Activated CD8-positive, alpha-beta memory T cell treated with anti-CD3 and anti-CD28 coated beads, Interleukin-2, amount 50 U/mL, for 4 hours (primary cell): ENCODE measurements around the gene IFNW1.

ENCODE experiments used
- DNase-seq: peaks from one replicate; pipeline ENCODE4 v3.0.0-alpha.2; 2020

Gene IFNW1

GRCh38 chr9:21104787-21105186 is 36.8 kb downstream of the IFNW1 start:
- no peak for DNase-seq

DNA sequence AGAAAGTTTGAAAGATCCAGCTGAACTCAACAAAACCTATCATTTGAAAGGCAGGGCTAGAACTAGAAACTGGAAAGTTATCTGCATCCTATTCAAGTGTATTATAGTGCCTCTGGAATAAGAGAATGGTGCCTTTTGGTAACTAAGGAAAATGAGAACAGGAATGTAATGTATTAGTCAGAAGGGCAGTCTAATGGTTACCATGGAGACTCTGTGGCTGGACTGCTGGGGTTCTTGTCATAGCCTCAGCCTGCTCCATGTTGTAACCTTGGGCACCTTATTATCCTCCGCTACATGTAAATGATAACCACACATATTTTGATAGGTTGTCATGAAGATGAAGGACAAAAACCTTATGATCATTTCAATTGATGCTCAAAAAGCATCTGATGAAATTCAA is 39.3 kb downstream of the IFNW1 start:
- no peak for DNase-seq

DNA sequence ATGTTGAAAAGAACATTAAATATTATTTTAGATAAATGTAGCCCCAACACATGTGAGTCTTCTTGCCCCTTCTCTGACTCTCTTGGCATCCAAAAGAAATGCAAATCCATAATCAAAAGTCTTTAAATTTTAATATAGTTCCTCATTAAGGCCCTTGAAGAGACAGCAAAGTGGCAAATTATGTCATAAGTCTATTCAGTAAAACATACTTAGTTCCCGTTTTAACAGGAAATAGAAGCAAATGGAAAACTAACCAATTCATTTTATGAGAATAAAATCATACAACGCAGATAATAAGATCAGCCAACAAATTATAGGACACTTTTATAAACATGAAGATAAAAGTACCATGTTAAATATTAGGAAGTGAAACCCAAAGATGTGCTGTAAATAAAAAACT is 43.8 kb downstream of the IFNW1 start:
- DNase-seq, result no peak

DNA sequence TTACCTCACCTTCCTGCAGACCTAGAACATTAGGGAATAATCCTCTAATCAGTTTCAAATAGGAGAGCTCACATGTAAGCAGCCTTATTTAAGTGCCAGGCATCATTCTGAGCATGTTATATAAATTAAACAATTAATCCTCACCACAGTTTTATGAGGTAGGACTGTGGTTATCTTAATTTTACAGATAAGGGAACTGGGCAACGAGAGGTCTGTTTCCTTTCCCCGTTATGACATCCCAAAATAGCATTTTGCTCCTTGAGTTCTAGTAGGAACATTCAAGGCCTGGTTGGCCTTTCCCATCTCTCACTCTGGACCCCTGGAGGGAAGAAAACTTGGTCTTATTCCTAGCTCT is 44.8 kb downstream of the IFNW1 start:
- no peak for DNase-seq

GRCh38 chr9:21096172-21096900 is 45.3 kb downstream of the IFNW1 start:
- DNase-seq, result no peak

DNA sequence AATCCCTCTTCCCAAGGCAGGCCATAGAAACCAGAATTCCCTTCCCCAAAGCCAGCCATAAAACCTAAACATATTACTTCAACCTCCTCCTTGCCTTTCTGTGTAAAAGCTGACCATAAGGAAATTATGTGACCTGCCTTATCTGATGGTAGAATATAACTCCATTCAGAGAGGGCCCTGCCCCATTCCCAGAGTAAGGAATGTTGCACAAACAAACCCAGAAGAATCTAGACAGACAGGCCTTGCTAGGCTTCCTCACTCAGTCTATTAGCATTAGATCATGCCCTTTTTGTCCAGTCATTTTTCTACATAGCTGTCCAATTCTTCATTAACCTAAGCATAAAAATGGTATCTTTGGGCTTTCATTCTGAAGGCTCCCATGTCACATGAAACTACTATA is 46.1 kb downstream of the IFNW1 start:
- DNase-seq, result no peak
